ENCODE results near the gene SEMA4D. TPM values are rescaled to one million over a fixed set of nuclear protein-coding genes. Genes with fewer than 3 reads are reported as not detected.

Gene SEMA4D
- total and polyA plus RNA-seq, 9 of the 15 experiments (the other 6 are each of a cell fraction or from before 2014, with no cell fraction given) = 0.38 to 5.1 (median 1.8) TPM

DNA sequence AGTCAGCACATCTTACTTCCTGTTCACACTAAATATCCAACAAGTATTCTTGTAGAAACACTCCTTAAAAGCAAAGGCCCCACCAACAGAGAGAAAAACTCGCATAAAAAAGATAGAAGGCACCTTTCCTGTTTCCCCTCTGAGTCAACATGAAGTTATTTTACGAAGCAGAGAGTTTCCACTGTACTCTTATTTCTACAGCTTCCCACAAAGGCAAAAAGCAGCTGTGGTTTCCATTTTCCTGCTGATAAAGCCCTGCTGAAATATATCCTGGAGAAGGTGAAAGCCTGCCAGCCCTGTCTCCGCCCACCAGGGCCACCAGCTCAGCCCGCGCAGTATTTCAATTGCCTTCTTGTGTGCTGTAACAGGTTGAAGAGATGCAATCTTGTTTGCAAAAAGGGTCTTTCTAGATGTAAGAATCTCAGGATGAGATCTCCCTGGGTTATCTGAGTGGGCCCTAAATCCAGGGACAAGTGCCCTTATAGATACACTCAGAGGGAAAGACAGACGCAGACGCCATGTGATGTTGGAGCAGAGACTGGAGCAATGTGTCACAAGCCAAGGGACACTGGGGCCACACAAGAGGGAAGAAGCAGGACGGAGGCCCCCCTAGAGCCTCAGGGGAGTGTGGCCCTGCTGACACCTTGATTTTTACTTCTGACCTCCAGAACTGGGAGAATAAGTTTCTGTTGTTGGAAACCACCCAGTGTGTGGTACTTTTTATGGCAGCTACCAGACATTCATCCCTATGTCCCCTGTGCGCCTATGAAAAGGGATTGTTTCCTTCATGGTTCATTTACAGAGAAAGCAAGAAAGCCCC is 19.9 kb downstream of the SEMA4D start:
- Histone ChIP-seq H3K4me2 (ENCODE audit: insufficient read depth, low read length) (no peak overlapping the region), H3K79me2 (ENCODE audit: control insufficient read depth, insufficient read depth, low read length) (no peaks in the 10 kb centered on the region), H3K4me1 (replicated peaks in 1 of 2; ENCODE audit: control insufficient read depth in 2 of 2, insufficient read depth in 2 of 2, low read length in 2 of 2) (no peaks in the 10 kb centered on the region), H3K27me3 (ENCODE audit: control insufficient read depth in 2 of 2, insufficient read depth in 2 of 2, low read length in 2 of 2) (peaks cover 0 to 20% of the 10 kb centered on the region in 2 experiments; a peak in 3 of 5 replicates), H3K9me3 (replicated peaks; ENCODE audit: control insufficient read depth, insufficient read depth, low read depth, low read length) (no peaks in the 10 kb centered on the region), H4K20me1 (replicated peaks; ENCODE audit: control insufficient read depth, insufficient read depth, low read length) (no peaks in the 10 kb centered on the region), H3K36me3 (ENCODE audit: control insufficient read depth, insufficient read depth, low read length) (no peaks in the 10 kb centered on the region), H3K9ac (ENCODE audit: insufficient read depth in 1 of 2, low read depth in 2 of 2, low read length in 2 of 2) (no peak overlapping the region), H3K9me1 (ENCODE audit: control insufficient read depth, insufficient read depth, low read length) (no peaks in the 10 kb centered on the region), H2AFZ (ENCODE audit: low read depth, low read length) (no peak overlapping the region), H3K4me3 (no peak overlapping the region), H3K27ac (ENCODE audit: extremely low read depth, low read depth, low read length) (no peak overlapping the region)
- POLR2A ChIA-PET = interaction anchor here (0.6 kb wide), 1 partner anchor 747 kb away, joined by 4 read pairs; no protein-coding TSS in a partner anchor
- DNase-seq (ENCODE audit: extremely low read depth in 1 of 4, low spot score in 3 of 4) = no peak
- in situ Hi-C loops (cut with MboI) = no loop called here
- no TSS peak for BruUV-seq (replicated peaks)
- 3% methylated on average over 8 of the region's 9 CpGs for WGBS (ENCODE audit: insufficient coverage, low coverage, missing lambda C conversion rate)
- FAIRE-seq = no peak
- CTCF ChIA-PET (ENCODE audit: low intra/inter-chr PET ratio) = no interaction called here
- intact Hi-C loops (cut with micrococcal nuclease) = no loop called here
- ATAC-seq = no peak
- TF ChIP-seq, protein P1, sequence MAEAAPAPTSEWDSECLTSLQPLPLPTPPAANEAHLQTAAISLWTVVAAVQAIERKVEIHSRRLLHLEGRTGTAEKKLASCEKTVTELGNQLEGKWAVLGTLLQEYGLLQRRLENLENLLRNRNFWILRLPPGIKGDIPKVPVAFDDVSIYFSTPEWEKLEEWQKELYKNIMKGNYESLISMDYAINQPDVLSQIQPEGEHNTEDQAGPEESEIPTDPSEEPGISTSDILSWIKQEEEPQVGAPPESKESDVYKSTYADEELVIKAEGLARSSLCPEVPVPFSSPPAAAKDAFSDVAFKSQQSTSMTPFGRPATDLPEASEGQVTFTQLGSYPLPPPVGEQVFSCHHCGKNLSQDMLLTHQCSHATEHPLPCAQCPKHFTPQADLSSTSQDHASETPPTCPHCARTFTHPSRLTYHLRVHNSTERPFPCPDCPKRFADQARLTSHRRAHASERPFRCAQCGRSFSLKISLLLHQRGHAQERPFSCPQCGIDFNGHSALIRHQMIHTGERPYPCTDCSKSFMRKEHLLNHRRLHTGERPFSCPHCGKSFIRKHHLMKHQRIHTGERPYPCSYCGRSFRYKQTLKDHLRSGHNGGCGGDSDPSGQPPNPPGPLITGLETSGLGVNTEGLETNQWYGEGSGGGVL (CRISPR knock-in tag; IDR thresholded peaks at IDR 0.05) = no peak
- TF ChIP-seq HEY1 (CRISPR knock-in tag; IDR thresholded peaks at IDR 0.05; ENCODE audit: borderline replicate concordance) (no peak), MTF1 (CRISPR knock-in tag; IDR thresholded peaks at IDR 0.05; ENCODE audit: borderline replicate concordance) (no peak), ZNF347 (CRISPR knock-in tag; IDR thresholded peaks at IDR 0.05; ENCODE audit: low read depth) (no peak), TAF9B (IDR thresholded peaks at IDR 0.05; ENCODE audit: partially characterized antibody) (no peak)
- TF ChIP-seq, protein P2, sequence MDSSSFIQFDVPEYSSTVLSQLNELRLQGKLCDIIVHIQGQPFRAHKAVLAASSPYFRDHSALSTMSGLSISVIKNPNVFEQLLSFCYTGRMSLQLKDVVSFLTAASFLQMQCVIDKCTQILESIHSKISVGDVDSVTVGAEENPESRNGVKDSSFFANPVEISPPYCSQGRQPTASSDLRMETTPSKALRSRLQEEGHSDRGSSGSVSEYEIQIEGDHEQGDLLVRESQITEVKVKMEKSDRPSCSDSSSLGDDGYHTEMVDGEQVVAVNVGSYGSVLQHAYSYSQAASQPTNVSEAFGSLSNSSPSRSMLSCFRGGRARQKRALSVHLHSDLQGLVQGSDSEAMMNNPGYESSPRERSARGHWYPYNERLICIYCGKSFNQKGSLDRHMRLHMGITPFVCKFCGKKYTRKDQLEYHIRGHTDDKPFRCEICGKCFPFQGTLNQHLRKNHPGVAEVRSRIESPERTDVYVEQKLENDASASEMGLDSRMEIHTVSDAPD (CRISPR knock-in tag; IDR thresholded peaks at IDR 0.05) = no peak

Data from K562 (cell line).